Measurements from ENCODE around the gene UBE4B. TPM values are rescaled to one million over a fixed set of nuclear protein-coding genes. Genes with fewer than 3 reads are reported as not detected.

UBE4B gene
- 14.7 and 17.5 TPM in 2 replicates for total RNA-seq

DNA sequence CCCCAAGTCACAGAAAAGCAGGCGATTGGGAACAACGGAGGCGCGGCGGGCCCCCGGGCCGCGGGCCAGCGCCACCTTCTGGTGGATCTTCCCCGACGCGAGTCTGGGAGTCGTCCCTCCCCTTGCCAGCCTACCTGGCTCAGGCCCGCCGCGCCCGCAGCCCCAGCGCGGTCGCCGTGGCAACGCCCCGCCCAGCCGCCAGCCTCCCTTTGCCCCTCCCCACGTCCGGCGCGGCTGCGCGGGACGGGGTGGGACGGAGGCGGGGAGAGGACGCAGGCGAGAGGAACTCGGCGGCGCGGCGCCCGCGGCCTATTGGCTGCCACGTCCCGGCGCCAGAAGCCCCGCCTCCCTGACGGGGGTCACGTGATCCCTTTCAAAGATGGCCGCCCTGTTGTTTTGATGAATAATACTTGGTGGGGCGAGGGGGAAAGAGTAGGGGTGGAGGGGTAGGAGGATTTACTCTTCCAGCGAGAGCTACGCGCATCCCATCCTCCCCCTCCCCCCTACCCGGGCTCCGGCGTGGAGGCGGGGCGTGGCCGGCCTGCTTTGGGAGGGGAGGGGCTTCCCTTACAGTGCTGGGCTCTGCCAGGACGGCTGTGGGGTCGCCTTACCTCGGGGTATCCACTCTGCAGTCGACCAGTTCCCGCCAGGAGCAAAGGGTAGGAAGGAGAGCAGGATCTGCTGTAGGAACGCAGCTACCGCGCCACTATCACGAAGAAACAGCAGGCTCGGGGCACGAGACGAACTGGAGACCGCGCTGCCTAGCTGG, at the start of gene UBE4B:
Gene UBE4B, plus strand, starts transcription at position 369 of the 769 bp plus-strand sequence. CDS start 713 bp downstream, outside the sequence.
- no peak for FAIRE-seq
- Histone ChIP-seq H3K4me3 (ENCODE audit: low read depth, low read length) (peak within 1 kb of the TSS; percentile 99), H3K36me3 (ENCODE audit: control insufficient read depth, insufficient read depth, low read length) (peaks cover 3% of the 10 kb centered on the region), H3K27me3 (ENCODE audit: control insufficient read depth, insufficient read depth, low read length) (no peaks in the 10 kb centered on the region)
- DNase-seq (ENCODE audit: low read depth), result peak; percentile 91
- TF ChIP-seq, protein P1, sequence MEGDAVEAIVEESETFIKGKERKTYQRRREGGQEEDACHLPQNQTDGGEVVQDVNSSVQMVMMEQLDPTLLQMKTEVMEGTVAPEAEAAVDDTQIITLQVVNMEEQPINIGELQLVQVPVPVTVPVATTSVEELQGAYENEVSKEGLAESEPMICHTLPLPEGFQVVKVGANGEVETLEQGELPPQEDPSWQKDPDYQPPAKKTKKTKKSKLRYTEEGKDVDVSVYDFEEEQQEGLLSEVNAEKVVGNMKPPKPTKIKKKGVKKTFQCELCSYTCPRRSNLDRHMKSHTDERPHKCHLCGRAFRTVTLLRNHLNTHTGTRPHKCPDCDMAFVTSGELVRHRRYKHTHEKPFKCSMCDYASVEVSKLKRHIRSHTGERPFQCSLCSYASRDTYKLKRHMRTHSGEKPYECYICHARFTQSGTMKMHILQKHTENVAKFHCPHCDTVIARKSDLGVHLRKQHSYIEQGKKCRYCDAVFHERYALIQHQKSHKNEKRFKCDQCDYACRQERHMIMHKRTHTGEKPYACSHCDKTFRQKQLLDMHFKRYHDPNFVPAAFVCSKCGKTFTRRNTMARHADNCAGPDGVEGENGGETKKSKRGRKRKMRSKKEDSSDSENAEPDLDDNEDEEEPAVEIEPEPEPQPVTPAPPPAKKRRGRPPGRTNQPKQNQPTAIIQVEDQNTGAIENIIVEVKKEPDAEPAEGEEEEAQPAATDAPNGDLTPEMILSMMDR (IDR thresholded peaks at IDR 0.05; ENCODE audit: insufficient read depth, low read length, severe bottlenecking), result peak; percentile 94

DNA sequence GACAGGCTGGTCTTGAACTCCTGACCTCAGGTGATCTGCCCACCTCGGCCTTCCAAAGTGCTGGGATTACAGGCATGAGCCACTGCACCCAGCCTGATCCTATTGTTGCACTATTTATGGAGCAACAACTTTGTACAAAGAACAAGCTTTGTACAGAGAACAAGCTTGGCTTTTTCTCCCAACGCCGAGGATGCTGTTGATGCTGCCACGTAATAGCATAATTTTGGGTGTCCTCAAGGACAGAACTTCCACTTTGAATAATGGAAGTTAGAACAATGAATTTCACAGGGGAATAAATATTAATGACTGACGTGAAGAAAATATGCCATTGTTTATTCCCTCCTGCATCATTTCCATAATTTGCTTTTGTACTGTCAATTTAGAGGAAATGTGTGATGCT, 48.5 kb upstream of the UBE4B start:
- FAIRE-seq (no peak), DNase-seq (ENCODE audit: low read depth) (no peak)
- TF ChIP-seq, protein P1 (IDR thresholded peaks at IDR 0.05; ENCODE audit: insufficient read depth, low read length, severe bottlenecking), result no peak
- Histone ChIP-seq H3K36me3 (ENCODE audit: control insufficient read depth, insufficient read depth, low read length) (peaks cover 6% of the 10 kb centered on the region), H3K4me3 (ENCODE audit: low read depth, low read length) (no peak overlapping the region), H3K27me3 (ENCODE audit: control insufficient read depth, insufficient read depth, low read length) (no peaks in the 10 kb centered on the region)

DNA sequence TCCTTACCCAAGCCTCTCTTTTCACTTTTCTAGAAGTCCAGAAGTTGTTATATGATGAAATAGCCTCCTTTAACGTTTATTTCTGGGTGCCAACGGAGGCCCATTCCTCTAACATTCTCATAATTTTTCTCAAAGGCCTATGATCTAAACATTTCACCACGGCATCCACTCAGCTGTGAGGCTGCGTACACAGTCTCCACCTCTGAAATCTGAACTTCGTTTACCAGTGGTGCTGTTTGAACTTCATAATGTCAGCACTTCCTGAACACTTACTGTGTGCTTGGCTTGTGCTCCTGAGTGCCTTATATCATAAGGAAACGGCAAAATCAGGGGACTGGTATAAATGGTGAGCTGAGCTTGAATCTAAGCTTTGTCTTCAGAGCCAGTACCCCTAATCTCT, 47.8 kb upstream of the UBE4B start:
- H3K36me3 ChIP-seq (ENCODE audit: control insufficient read depth, insufficient read depth, low read length), result peaks cover 6% of the 10 kb centered on the region
- no peak for FAIRE-seq
- H3K4me3 ChIP-seq (ENCODE audit: low read depth, low read length), result no peak overlapping the region
- no peak for DNase-seq (ENCODE audit: low read depth)
- TF ChIP-seq, protein P1 (IDR thresholded peaks at IDR 0.05; ENCODE audit: insufficient read depth, low read length, severe bottlenecking), result no peak
- H3K27me3 ChIP-seq (ENCODE audit: control insufficient read depth, insufficient read depth, low read length), result no peaks in the 10 kb centered on the region

DNA sequence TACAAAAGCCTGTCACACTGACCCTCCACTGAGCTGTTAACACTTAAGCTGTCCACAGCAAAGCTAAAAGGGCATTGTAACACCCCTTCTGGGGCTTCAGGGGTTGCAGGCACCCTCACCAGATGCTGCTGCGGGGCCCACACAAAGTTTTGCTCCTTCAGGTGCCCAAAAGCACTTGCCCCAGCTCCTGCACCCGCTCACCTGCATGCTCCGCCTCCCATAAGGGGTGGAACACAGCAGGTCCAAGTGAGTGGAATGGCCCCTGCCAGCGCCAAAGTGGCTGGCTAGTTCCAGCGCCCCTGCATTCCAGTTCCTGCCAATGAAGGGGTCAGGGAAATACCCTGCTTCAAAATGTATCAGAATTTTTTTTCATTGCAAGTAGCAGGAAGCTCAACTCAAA, 43.0 kb upstream of the UBE4B start:
- no peaks in the 10 kb centered on the region for H3K36me3 ChIP-seq (ENCODE audit: control insufficient read depth, insufficient read depth, low read length)
- no peak overlapping the region for H3K4me3 ChIP-seq (ENCODE audit: low read depth, low read length)
- TF ChIP-seq, protein P1 (IDR thresholded peaks at IDR 0.05; ENCODE audit: insufficient read depth, low read length, severe bottlenecking), result no peak
- DNase-seq (ENCODE audit: low read depth), result no peak
- H3K27me3 ChIP-seq (ENCODE audit: control insufficient read depth, insufficient read depth, low read length), result no peaks in the 10 kb centered on the region
- no peak for FAIRE-seq

DNA sequence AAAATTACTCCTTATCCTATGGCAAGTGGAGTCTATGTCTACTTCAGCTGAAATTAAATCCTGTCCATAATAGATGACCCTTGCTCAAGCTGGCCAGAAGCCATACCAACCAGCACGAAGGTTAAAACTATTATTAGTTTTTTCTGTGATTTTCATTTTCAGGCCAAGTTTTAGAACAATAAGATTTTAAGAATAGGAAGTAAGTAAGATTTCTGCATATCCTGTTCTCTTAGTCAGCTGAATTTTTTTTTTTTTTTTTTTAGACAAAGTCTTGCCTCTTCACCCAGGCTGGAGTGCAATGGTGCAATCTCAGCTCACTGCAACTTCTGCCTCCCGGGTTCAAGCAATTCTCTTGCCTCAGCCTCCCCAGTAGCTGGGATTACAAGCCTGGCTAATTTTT, 41.8 kb upstream of the UBE4B start:
- FAIRE-seq, result no peak
- TF ChIP-seq, protein P1 (IDR thresholded peaks at IDR 0.05; ENCODE audit: insufficient read depth, low read length, severe bottlenecking), result no peak
- no peak for DNase-seq (ENCODE audit: low read depth)
- no peaks in the 10 kb centered on the region for H3K27me3 ChIP-seq (ENCODE audit: control insufficient read depth, insufficient read depth, low read length)
- H3K36me3 ChIP-seq (ENCODE audit: control insufficient read depth, insufficient read depth, low read length), result no peaks in the 10 kb centered on the region
- H3K4me3 ChIP-seq (ENCODE audit: low read depth, low read length), result no peak overlapping the region

DNA sequence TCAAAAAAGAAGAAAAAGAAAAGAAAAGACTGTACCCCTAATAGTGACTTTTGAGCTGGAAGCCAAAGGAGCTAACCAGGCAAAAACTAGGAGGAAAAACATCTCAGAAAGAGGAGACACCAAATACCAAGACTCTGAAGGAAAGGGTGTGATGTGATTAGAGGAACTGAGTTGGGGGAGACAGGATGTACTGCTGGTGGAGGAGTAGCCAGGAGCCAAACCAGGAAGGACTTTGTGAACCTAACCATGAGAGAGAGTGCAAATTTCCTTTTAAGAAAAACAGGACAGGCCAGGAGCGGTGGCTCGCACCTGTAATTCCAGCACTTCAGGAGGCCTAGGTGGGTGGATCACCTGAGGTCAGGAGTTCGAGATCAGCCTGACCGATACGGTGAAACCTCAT, 39.8 kb upstream of the UBE4B start:
- no peak overlapping the region for H3K4me3 ChIP-seq (ENCODE audit: low read depth, low read length)
- H3K27me3 ChIP-seq (ENCODE audit: control insufficient read depth, insufficient read depth, low read length), result peaks cover 2% of the 10 kb centered on the region
- FAIRE-seq (no peak), DNase-seq (ENCODE audit: low read depth) (no peak)
- H3K36me3 ChIP-seq (ENCODE audit: control insufficient read depth, insufficient read depth, low read length), result no peaks in the 10 kb centered on the region
- TF ChIP-seq, protein P1 (IDR thresholded peaks at IDR 0.05; ENCODE audit: insufficient read depth, low read length, severe bottlenecking), result no peak

All from bronchial epithelial cell (primary cell).